ENCODE measurements around the gene C20orf202.

C20orf202 gene

GRCh38 chr20:1202762-1203504 is at the start of gene C20orf202:
Gene C20orf202 (plus strand): TSS chr20:1203454. CDS start chr20:1203586, 132 bp downstream.
- DNase-seq (ENCODE audit: low read depth in 2 of 2) = no peak

GRCh38 chr20:1154226-1154625 is 49.0 kb upstream of the C20orf202 start:
- no peak for DNase-seq (ENCODE audit: low read depth in 2 of 2)

- no peak for DNase-seq (ENCODE audit: low read depth in 2 of 2)
Measured at GRCh38 chr20:1154691-1155090, 48.6 kb upstream of the C20orf202 start.

GRCh38 chr20:1155342-1155741 is 47.9 kb upstream of the C20orf202 start:
- no peak for DNase-seq (ENCODE audit: low read depth in 2 of 2)

- no peak for DNase-seq (ENCODE audit: low read depth in 2 of 2)
Measured at GRCh38 chr20:1160496-1160895, 42.8 kb upstream of the C20orf202 start.

- DNase-seq (ENCODE audit: low read depth in 2 of 2) = no peak
Measured at GRCh38 chr20:1160991-1161390, 42.3 kb upstream of the C20orf202 start.

GRCh38 chr20:1163105-1163504 is 40.1 kb upstream of the C20orf202 start:
- no peak for DNase-seq (ENCODE audit: low read depth in 2 of 2)

GRCh38 chr20:1163653-1164052 is 39.6 kb upstream of the C20orf202 start:
- no peak for DNase-seq (ENCODE audit: low read depth in 2 of 2)

GRCh38 chr20:1164871-1165270 is 38.4 kb upstream of the C20orf202 start:
- no peak for DNase-seq (ENCODE audit: low read depth in 2 of 2)

- DNase-seq (ENCODE audit: low read depth in 2 of 2) = no peak
Measured at GRCh38 chr20:1165521-1165920, 37.7 kb upstream of the C20orf202 start.

GRCh38 chr20:1165941-1166340 is 37.3 kb upstream of the C20orf202 start:
- DNase-seq (ENCODE audit: low read depth in 2 of 2) = no peak

GRCh38 chr20:1166948-1167720 is 36.1 kb upstream of the C20orf202 start:
- DNase-seq (ENCODE audit: low read depth in 2 of 2) = no peak

- DNase-seq (ENCODE audit: low read depth in 2 of 2) = no peak
Measured at GRCh38 chr20:1169224-1169623, 34.0 kb upstream of the C20orf202 start.

GRCh38 chr20:1171461-1172093 is 31.7 kb upstream of the C20orf202 start:
- DNase-seq (ENCODE audit: low read depth in 2 of 2) = no peak

GRCh38 chr20:1173698-1174097 is 29.6 kb upstream of the C20orf202 start:
- no peak for DNase-seq (ENCODE audit: low read depth in 2 of 2)

GRCh38 chr20:1174787-1175186 is 28.5 kb upstream of the C20orf202 start:
- DNase-seq (ENCODE audit: low read depth in 2 of 2) = no peak

- DNase-seq (ENCODE audit: low read depth in 2 of 2) = no peak
Measured at GRCh38 chr20:1177680-1178079, 25.6 kb upstream of the C20orf202 start.

- DNase-seq (ENCODE audit: low read depth in 2 of 2) = no peak
Measured at GRCh38 chr20:1178103-1178502, 25.2 kb upstream of the C20orf202 start.

GRCh38 chr20:1178623-1179022 is 24.6 kb upstream of the C20orf202 start:
- no peak for DNase-seq (ENCODE audit: low read depth in 2 of 2)

- no peak for DNase-seq (ENCODE audit: low read depth in 2 of 2)
Measured at GRCh38 chr20:1180949-1181348, 22.3 kb upstream of the C20orf202 start.

GRCh38 chr20:1182106-1182505 is 21.1 kb upstream of the C20orf202 start:
- DNase-seq (ENCODE audit: low read depth in 2 of 2) = no peak

GRCh38 chr20:1183153-1183552 is 20.1 kb upstream of the C20orf202 start:
- no peak for DNase-seq (ENCODE audit: low read depth in 2 of 2)

GRCh38 chr20:1184260-1184637 is 19.0 kb upstream of the C20orf202 start:
- DNase-seq (ENCODE audit: low read depth in 2 of 2) = no peak

Measured in stimulated activated CD4-positive, alpha-beta T cell treated with anti-CD3 and anti-CD28 coated beads, Interleukin-4, amount 100 ng/mL, for 48 hours (primary cell).